HAP-1 (cell line): Measurements from ENCODE around the gene ERLEC1.

Experiments
- DNase-seq, 2 experiments: peaks; one replicate each; pipeline ENCODE4 v3.0.0-alpha.2; 2016 to 2020; ENCODE audit warnings: low spot score in 2 of 2
- H3K27me3 ChIP-seq: fragments of 250-450 bp; sonication (Bioruptor Pico); 2 replicates; pipeline ENCODE4 v1.5.1; 2020; ENCODE audit warnings: low read depth, mild to moderate bottlenecking, moderate library complexity
- H3K36me3 ChIP-seq: fragments of 250-450 bp; sonication (Bioruptor Pico); replicated peaks from 2 replicates; pipeline ENCODE4 v1.5.1; 2020; ENCODE audit warnings: mild to moderate bottlenecking
- H3K4me1 ChIP-seq: fragments of 250-450 bp; sonication (Bioruptor Pico); 2 replicates; pipeline ENCODE4 v1.5.1; 2020; ENCODE audit warnings: mild to moderate bottlenecking
- H3K4me3 ChIP-seq: fragments of 250-450 bp; sonication (Bioruptor Pico); 2 replicates; pipeline ENCODE4 v1.5.1; 2020; ENCODE audit warnings: mild to moderate bottlenecking, moderate library complexity
- H3K9me3 ChIP-seq: fragments of 250-450 bp; sonication (Bioruptor Pico); 2 replicates; pipeline ENCODE4 v1.5.1; 2020; ENCODE audit warnings: mild to moderate bottlenecking, moderate library complexity
- in situ Hi-C: fragments of 300-500 bp; cut with MboI; formaldehyde crosslinking; loops from 3 replicates; pipeline ENCODE4 v1.14.3; 2020; ENCODE audit warnings: low sequenced_read_pairs, inconsistent platforms, mixed read lengths

ERLEC1 gene

GRCh38 chr2:53863538-53864227 lies 76.8 kb downstream of the ERLEC1 start:
- in situ Hi-C loops = no loop called here
- Histone ChIP-seq H3K4me3 (no peak overlapping the region), H3K4me1 (peaks cover 4% of the 10 kb centered on the region; the same call in 1 of the 2 replicates), H3K36me3 (peaks cover 39% of the 10 kb centered on the region), H3K27me3 (no peaks in the 10 kb centered on the region), H3K9me3 (no peaks in the 10 kb centered on the region)
- DNase-seq = no peak

GRCh38 chr2:53865264-53865663 lies 78.4 kb downstream of the ERLEC1 start:
- in situ Hi-C loops = no loop called here
- Histone ChIP-seq H3K4me3 (no peak overlapping the region), H3K36me3 (peaks cover 41% of the 10 kb centered on the region), H3K4me1 (0 out of 2 replicates have a peak, but pooled peaks cover 2% of the 10 kb centered on the region), H3K9me3 (no peaks in the 10 kb centered on the region), H3K27me3 (no peaks in the 10 kb centered on the region)
- DNase-seq = no peak

GRCh38 chr2:53865962-53866361 lies 79.1 kb downstream of the ERLEC1 start:
- Histone ChIP-seq H3K36me3 (peaks cover 41% of the 10 kb centered on the region), H3K27me3 (no peaks in the 10 kb centered on the region), H3K9me3 (no peaks in the 10 kb centered on the region), H3K4me3 (no peak overlapping the region), H3K4me1 (0 out of 2 replicates have a peak, but pooled peaks cover 2% of the 10 kb centered on the region)
- no peak for DNase-seq
- in situ Hi-C loops = no loop called here

GRCh38 chr2:53867169-53867568 lies 80.3 kb downstream of the ERLEC1 start:
- H3K36me3 ChIP-seq = peaks cover 41% of the 10 kb centered on the region
- H3K27me3 ChIP-seq = no peaks in the 10 kb centered on the region
- DNase-seq = no peak
- in situ Hi-C loops = no loop called here
- no peak overlapping the region for H3K4me3 ChIP-seq
- H3K9me3 ChIP-seq = no peaks in the 10 kb centered on the region
- H3K4me1 ChIP-seq = no peaks in the 10 kb centered on the region

- H3K27me3 ChIP-seq = no peaks in the 10 kb centered on the region
- H3K4me1 ChIP-seq = no peaks in the 10 kb centered on the region
- H3K4me3 ChIP-seq = no peak overlapping the region
- in situ Hi-C loops = no loop called here
- no peaks in the 10 kb centered on the region for H3K9me3 ChIP-seq
- DNase-seq = no peak
- peaks cover 41% of the 10 kb centered on the region for H3K36me3 ChIP-seq
Observed at GRCh38 chr2:53867773-53868172, 80.9 kb downstream of the ERLEC1 start.
